GM21737 (cell line): ENCODE data around the gene MS4A18.
"Not testable (repeated sequence)": the region's sequence is repeated elsewhere in the genome, so short reads cannot be mapped to it uniquely, and the experiment has no call there.

ENCODE experiments used
- ATAC-seq: cut with Tn5 transposase; IDR thresholded peaks from one replicate; pipeline ENCODE4 v1.9.1; 2021; ENCODE audit warnings: mild to moderate bottlenecking, moderate library complexity; ENCODE audit not compliant: unreplicated experiment

Gene MS4A18

DNA sequence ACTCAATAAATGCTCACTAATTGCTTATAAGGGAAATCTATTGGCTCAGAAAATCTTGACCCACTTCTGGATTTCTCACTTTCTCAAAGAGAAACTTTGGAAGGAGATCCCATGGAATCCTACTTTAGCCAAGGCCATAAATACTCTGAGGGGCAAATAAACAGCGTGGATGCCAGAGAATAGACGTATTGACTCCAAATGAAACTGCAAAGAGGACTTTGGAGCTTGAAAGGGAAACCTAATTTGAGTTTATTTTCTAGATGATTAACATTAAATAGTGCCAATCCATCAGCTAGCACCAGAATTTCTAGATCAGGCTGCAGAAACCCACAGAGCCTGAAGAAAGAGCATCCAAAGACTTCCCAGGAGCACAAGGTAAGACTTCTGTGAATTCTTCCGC, at the start of gene MS4A18:
Gene MS4A18, plus strand, starts transcription at position 301 of the 400 bp plus-strand sequence.
- no peak for ATAC-seq

- not testable (repeated sequence) for ATAC-seq
These were observed 46.3 kb upstream of the MS4A18 start for GRCh38 chr11:60678231-60678630.

GRCh38 chr11:60679879-60680278, 44.6 kb upstream of the MS4A18 start:
- no peak for ATAC-seq

- no peak for ATAC-seq
These were observed 43.9 kb upstream of the MS4A18 start for GRCh38 chr11:60680455-60681119.

- ATAC-seq = not testable (repeated sequence)
These were observed 40.0 kb upstream of the MS4A18 start for GRCh38 chr11:60684541-60684848.

DNA sequence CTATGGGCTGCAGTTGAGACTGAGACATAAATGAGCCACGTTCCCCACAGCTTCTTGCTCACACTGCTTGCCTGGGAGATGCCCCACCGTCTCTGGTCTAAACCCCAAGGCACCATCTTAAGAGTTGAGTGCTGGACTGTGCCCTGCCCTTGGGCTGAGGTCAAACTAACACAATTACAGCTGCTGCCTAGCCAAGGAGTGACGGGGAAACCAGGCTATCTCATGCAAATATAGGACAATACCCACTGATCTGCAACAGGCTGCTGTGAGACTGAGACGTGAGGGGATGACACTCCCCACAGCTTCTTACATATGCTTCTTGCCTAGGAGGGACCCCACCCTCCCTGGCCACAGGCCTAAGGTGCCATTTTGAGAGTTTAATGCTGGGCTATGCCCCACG, 32.9 kb upstream of the MS4A18 start:
- ATAC-seq = no peak

DNA sequence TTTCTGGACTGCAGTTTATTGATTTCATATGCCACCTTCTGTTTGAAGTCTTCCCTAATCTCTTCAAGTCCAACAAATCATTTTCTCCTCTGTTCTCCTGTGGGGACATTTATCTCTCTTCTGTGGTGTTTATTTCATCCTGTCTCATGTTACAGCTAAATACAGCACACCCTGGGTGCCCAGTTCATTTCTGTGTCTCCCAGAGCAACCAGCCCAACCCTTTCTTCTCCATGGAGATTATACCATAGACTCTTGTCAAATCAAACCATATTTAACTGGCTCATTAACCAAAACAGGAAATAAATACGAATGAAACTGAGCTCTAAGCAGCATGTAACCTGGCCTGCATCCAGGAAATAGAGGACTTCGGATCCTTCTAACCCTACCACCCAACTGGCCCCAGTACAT, 25.2 kb upstream of the MS4A18 start, which contains the start of gene MS4A8:
Gene MS4A8, plus strand, starts transcription at position 329 of the 408 bp plus-strand sequence. CDS start 1,249 bp downstream, outside the sequence.
- ATAC-seq = no peak

DNA sequence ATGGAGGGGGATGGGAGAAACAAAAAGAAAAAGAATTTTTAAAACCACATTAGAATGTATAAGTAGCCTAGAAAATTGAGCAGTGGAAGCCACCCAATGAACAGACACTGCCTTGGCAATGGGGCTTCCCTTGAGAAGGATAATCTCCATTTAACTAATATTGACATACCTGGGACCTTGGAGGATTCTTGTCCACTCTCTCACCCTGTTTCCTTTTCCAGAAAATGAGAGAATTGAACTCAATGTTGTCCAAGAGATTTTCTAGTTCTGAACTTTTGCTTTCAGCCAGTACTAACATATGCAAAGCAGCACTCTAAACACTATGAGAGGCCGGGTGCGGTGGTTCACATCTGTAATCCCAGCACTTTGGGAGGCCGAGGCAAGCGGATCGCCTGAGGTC, 24.6 kb upstream of the MS4A18 start:
- ATAC-seq = no peak

GRCh38 chr11:60700689-60701468, 23.6 kb upstream of the MS4A18 start:
- no peak for ATAC-seq

GRCh38 chr11:60701469-60701818, 23.1 kb upstream of the MS4A18 start:
- no peak for ATAC-seq

GRCh38 chr11:60703374-60703773, 21.1 kb upstream of the MS4A18 start:
- ATAC-seq = no peak

- no peak for ATAC-seq
These were observed 18.6 kb upstream of the MS4A18 start for GRCh38 chr11:60705895-60706294.

GRCh38 chr11:60706931-60707330, 17.6 kb upstream of the MS4A18 start:
- ATAC-seq = no peak

GRCh38 chr11:60710482-60710881, 14.0 kb upstream of the MS4A18 start:
- ATAC-seq = no peak

- ATAC-seq = no peak
These were observed 13.2 kb upstream of the MS4A18 start for GRCh38 chr11:60711276-60711675.

DNA sequence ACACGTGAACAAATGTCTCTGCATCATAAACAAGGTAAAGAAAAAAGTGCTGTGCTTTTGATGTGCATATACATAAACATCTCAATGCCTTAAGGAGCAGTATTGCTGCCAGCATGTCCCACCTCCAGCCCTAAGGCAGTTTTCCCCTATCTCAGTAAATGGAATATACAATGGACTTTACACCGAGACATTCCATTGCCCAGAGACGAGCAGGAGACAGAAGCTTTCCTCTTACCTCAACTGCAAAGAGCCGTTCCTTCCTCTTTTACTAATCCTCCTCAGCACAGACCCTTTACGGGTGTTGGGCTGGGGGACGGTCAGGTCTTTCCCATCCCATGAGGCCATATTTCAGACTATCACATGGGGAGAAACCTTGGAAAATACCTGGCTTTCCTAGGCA, 11.1 kb upstream of the MS4A18 start:
- ATAC-seq = not testable (repeated sequence)

GRCh38 chr11:60717956-60718355, 6.6 kb upstream of the MS4A18 start:
- no peak for ATAC-seq

GRCh38 chr11:60718524-60719316, 5.8 kb upstream of the MS4A18 start:
- no peak for ATAC-seq

DNA sequence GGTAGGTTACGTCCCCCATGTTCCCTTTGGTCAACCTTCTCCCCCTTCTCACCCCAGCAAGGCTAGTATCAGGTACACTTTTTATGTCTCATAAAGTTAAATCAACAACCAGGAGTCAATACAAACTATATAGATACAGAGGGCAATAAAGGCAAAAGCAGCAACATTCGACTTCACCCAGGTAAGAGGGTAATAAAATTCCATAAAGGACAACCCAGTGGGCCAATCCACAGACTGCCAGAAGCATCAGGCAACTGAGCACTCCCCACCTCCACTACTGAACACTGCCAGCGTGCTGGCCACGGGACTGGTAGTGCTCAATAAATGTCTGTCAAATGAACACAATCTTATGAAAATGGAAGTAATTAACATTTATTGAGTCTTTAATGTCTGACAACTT, 5.1 kb upstream of the MS4A18 start:
- ATAC-seq = no peak

- ATAC-seq = no peak
These were observed 4.1 kb upstream of the MS4A18 start for GRCh38 chr11:60720460-60720859.

DNA sequence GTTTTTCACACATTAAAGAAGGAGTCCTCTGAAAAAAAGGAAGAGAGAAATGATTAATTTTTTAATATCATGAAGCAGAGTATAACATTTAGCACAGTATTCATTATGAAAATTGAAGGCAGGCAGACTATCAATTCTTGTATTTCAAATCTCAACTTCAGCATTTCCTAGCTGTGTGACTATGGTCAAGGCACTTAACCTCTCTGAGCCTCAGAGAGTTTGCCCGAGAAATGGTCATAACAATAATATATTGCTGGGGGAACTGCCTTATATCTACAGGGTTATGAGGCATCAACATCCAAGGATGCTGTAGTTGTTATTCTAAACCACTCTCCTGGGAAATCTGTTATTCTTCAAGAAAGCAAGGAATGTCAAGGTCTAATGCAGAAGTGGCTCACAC, 1.1 kb downstream of the MS4A18 start:
- ATAC-seq = no peak

DNA sequence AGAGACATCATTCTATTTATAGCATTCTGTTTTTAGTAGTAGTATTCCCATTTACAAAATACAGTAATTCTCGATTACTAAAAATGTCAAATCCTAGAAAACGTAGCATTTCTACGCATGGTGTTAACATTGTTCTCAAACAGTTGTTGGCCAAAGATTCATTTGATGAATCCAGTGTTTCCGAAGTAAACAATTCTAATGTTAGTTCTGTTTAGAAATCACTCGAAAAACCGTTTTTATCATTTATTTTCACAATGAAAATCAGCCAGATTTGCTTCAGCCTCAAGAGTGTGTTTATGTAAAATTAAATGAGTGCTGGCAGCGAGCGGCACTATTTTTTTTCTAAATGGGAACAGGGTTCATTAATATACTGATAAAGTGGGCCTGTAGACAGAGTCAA, 7.1 kb downstream of the MS4A18 start:
- no peak for ATAC-seq
